Keratinocyte (primary cell): ENCODE results near the gene FBXO38. TPM values are rescaled to one million over a fixed set of nuclear protein-coding genes. Genes with fewer than 3 reads are reported as not detected.
"Not testable (repeated sequence)": the region's sequence is repeated elsewhere in the genome, so short reads cannot be mapped to it uniquely, and the experiment has no call there.

Source experiments
- DNase-seq: peaks from one replicate; pipeline ENCODE4 v3.0.0-alpha.2; 2011; ENCODE audit warnings: low read depth, missing footprints, low spot score
- FAIRE-seq: peaks from 2 replicates; lab custom pipeline; 2011; peaks lifted over from hg19 to GRCh38; lab: Jason Lieb, UNC
- H2AFZ ChIP-seq: 2 replicates; pipeline ENCODE4 v1.6.0; 2012; ENCODE audit warnings: low read length, control low read depth, inconsistent platforms; ENCODE audit not compliant: control insufficient read depth
- H3K27ac ChIP-seq: 2 replicates; pipeline ENCODE4 v1.5.1; 2011; ENCODE audit warnings: low read length; ENCODE audit not compliant: control insufficient read depth, insufficient read depth
- H3K27me3 ChIP-seq: 3 replicates; pipeline ENCODE4 v1.6.0; 2011; ENCODE audit warnings: low read length; ENCODE audit not compliant: control insufficient read depth, insufficient read depth; ENCODE audit errors: extremely low read depth
- H3K36me3 ChIP-seq, 2 experiments: 2 replicates in 1 of 2; 3 replicates in 1 of 2; pipeline ENCODE4 v1.5.1; 2011; ENCODE audit warnings: low read length in 2 of 2, mild to moderate bottlenecking in 1 of 2; ENCODE audit not compliant: control insufficient read depth in 2 of 2, insufficient read depth in 2 of 2; ENCODE audit errors: extremely low read depth in 1 of 2
- H3K4me1 ChIP-seq: 3 replicates; pipeline ENCODE4 v1.5.1; 2011; ENCODE audit warnings: low read length; ENCODE audit not compliant: control insufficient read depth, insufficient read depth; ENCODE audit errors: extremely low read depth
- H3K4me2 ChIP-seq: 3 replicates; pipeline ENCODE4 v1.6.0; 2011; ENCODE audit warnings: low read depth, low read length; ENCODE audit not compliant: control insufficient read depth, insufficient read depth; ENCODE audit errors: extremely low read depth
- H3K4me3 ChIP-seq, 3 experiments: fragments of 200-600 bp in 1 of 3; sonication (generic) in 1 of 3; 2 replicates in 2 of 3; 3 replicates in 1 of 3; pipeline ENCODE4 v1.5.1; 2011 to 2016; ENCODE audit warnings: low read length in 3 of 3, mild to moderate bottlenecking in 3 of 3, control low read depth in 2 of 3, inconsistent platforms in 1 of 3, low read depth in 1 of 3, mixed read lengths in 1 of 3, mixed run types in 1 of 3, moderate library complexity in 1 of 3; ENCODE audit not compliant: control insufficient read depth in 2 of 3, insufficient read depth in 2 of 3; ENCODE audit errors: extremely low read depth in 1 of 3
- H3K79me2 ChIP-seq: 2 replicates; pipeline ENCODE4 v1.6.0; 2012; ENCODE audit warnings: low read length; ENCODE audit not compliant: control insufficient read depth, insufficient read depth
- H3K9ac ChIP-seq: 3 replicates; pipeline ENCODE4 v1.6.0; 2011; ENCODE audit warnings: low read length; ENCODE audit not compliant: control insufficient read depth, insufficient read depth; ENCODE audit errors: extremely low read depth
- H3K9me1 ChIP-seq: 3 replicates; pipeline ENCODE4 v1.6.0; 2011; ENCODE audit warnings: low read length; ENCODE audit not compliant: control insufficient read depth, insufficient read depth; ENCODE audit errors: extremely low read depth
- H3K9me3 ChIP-seq: 2 replicates; pipeline ENCODE4 v1.5.1; 2012; ENCODE audit warnings: low read depth, low read length; ENCODE audit not compliant: control insufficient read depth
- H4K20me1 ChIP-seq: 3 replicates; pipeline ENCODE4 v1.6.0; 2011; ENCODE audit warnings: low read length; ENCODE audit not compliant: control insufficient read depth, insufficient read depth; ENCODE audit errors: extremely low read depth
- EZH2 ChIP-seq: IDR thresholded peaks from one replicate; pipeline ENCODE4 v1.6.1; 2012; ENCODE audit warnings: inconsistent platforms, mild to moderate bottlenecking, low read length, moderate library complexity
- dilution Hi-C: fragments of 300-500 bp; cut with MboI; formaldehyde crosslinking; loops from one replicate; pipeline ENCODE4 v1.7.0; 2020; ENCODE audit warnings: low sequenced_read_pairs; ENCODE audit not compliant: extremely low pct_ligation_motif_present
- polyA plus RNA-seq, 5 experiments: library from polyadenylated mRNA; depleted of rRNA in 3 of 5; stranded (reverse) in 3 of 5; stranded (forward) in 1 of 5; unstranded in 1 of 5; fragments of >200 nt; gene quantifications; 1 replicate in 1 of 5; 2 replicates in 3 of 5; 3 replicates in 1 of 5; pipeline versions ENCODE4 v1.2.1 to v1.2.3, GENCODE V29; 2011 to 2012; ENCODE audit warnings: missing spikeins in 2 of 5, low read depth in 1 of 5, low replicate concordance in 1 of 5
- TF ChIP-seq, protein P1 (sequence below), 3 experiments: IDR thresholded peaks in 1 of 3; conservative IDR thresholded peaks in 1 of 3; optimal IDR thresholded peaks in 1 of 3; 2 replicates in 2 of 3; 3 replicates in 1 of 3; pipeline versions ENCODE3 to v1.5.1; 2011; ENCODE audit warnings: low read length in 3 of 3, mild to moderate bottlenecking in 3 of 3, moderate library complexity in 2 of 3, control low read depth in 1 of 3, inconsistent platforms in 1 of 3; ENCODE audit not compliant: insufficient read depth in 2 of 3; ENCODE audit errors: extremely low read depth in 1 of 3

Gene FBXO38
- polyA plus RNA-seq, 1 donor (not counting 4 experiments of a cell fraction or from before 2014, with no cell fraction given) = 30.4 TPM

DNA sequence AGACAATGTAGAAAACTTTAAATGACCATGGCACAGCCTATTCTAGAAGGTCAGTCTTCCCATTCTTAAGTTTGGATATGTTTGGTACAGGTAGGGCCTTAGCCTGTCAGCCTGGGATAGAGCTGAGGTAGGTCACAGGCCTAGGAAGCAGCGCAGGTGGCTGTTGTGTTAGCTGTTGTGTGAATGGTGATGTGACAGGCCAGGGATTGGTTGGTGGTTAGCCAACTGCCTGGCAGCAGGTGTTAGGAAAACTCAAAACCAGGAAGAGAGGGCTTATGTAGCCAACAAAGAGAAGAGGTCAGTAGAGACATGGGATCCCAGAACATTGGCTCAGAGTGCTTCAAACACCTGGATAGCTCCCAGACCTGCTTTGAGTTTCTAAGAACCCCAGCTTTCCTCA is 84.2 kb downstream of the FBXO38 start:
- no peaks in the 10 kb centered on the region for H3K27me3 ChIP-seq
- H3K9me3 ChIP-seq = no peaks in the 10 kb centered on the region
- H3K36me3 ChIP-seq = no peaks in the 10 kb centered on the region
- no peak overlapping the region for H3K9ac ChIP-seq
- DNase-seq (no peak), FAIRE-seq (no peak)
- no peak overlapping the region for H2AFZ ChIP-seq
- dilution Hi-C loops = no loop called here
- H3K4me3 ChIP-seq = no peak overlapping the region
- no peak overlapping the region for H3K27ac ChIP-seq
- H4K20me1 ChIP-seq = no peaks in the 10 kb centered on the region
- no peaks in the 10 kb centered on the region for H3K9me1 ChIP-seq
- no peaks in the 10 kb centered on the region for H3K4me1 ChIP-seq
- H3K79me2 ChIP-seq = no peaks in the 10 kb centered on the region
- no peak for TF ChIP-seq EZH2
- TF ChIP-seq, protein P1, sequence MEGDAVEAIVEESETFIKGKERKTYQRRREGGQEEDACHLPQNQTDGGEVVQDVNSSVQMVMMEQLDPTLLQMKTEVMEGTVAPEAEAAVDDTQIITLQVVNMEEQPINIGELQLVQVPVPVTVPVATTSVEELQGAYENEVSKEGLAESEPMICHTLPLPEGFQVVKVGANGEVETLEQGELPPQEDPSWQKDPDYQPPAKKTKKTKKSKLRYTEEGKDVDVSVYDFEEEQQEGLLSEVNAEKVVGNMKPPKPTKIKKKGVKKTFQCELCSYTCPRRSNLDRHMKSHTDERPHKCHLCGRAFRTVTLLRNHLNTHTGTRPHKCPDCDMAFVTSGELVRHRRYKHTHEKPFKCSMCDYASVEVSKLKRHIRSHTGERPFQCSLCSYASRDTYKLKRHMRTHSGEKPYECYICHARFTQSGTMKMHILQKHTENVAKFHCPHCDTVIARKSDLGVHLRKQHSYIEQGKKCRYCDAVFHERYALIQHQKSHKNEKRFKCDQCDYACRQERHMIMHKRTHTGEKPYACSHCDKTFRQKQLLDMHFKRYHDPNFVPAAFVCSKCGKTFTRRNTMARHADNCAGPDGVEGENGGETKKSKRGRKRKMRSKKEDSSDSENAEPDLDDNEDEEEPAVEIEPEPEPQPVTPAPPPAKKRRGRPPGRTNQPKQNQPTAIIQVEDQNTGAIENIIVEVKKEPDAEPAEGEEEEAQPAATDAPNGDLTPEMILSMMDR (optimal IDR thresholded peaks at IDR 0.05 in 1 of 3, IDR thresholded peaks at IDR 0.05 in 1 of 3, conservative IDR thresholded peaks at IDR 0.05 in 1 of 3; ENCODE audit: extremely low read depth in 1 of 3, insufficient read depth in 2 of 3, low read length in 3 of 3) = no peak
- no peak overlapping the region for H3K4me2 ChIP-seq

DNA sequence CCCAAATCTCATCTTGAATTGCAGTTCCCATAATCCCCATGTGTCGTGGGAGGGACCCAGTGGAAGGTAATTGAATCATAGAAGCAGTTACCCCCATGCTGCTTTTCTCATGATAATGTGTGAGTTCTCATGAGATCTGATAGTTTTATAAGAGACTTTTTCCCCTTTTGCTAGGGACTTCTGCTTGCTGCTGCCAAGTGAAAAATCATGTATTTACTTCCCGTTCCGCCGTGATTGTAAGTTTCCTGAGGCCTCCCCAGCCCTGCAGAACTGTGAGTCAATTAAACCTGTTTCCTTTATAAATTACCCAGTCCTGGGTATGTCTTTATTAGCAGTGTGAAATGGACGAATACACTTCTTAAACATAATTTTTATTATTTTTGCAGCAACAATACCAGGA is 85.0 kb downstream of the FBXO38 start:
- H4K20me1 ChIP-seq, H3K27me3 ChIP-seq, H3K4me3 ChIP-seq, DNase-seq, H3K4me1 ChIP-seq, H3K9ac ChIP-seq, FAIRE-seq, H3K4me2 ChIP-seq, H3K9me1 ChIP-seq, H3K79me2 ChIP-seq, H3K36me3 ChIP-seq, H3K9me3 ChIP-seq, H3K27ac ChIP-seq, dilution Hi-C loops, H2AFZ ChIP-seq: not testable (repeated sequence)

DNA sequence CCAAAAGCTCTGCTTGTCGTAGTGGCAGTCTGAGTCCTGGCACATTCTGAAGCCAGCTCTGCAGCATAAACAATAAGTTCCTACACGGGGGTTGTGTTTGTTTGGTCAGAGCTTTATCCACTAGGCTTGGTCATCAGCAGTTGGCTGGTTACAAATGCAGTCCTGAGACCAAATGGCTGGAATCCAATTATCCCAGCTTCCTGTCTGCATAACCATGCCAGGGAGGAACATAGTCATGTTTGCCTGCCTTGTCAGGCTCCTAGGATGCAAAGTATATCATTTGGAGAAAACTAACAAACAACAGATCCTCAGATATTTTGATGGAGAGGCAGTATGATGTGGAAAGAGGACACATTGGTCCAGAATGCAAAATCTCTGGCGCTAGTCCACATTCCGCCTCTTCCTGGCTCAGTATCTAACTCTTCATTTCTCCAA is 85.8 kb downstream of the FBXO38 start:
- H3K4me3 ChIP-seq = no peak overlapping the region
- H3K36me3 ChIP-seq = no peaks in the 10 kb centered on the region
- no peaks in the 10 kb centered on the region for H3K27me3 ChIP-seq
- H3K9me3 ChIP-seq = no peaks in the 10 kb centered on the region
- H3K27ac ChIP-seq = no peak overlapping the region
- FAIRE-seq (no peak), DNase-seq (no peak)
- TF ChIP-seq EZH2 = no peak
- TF ChIP-seq, protein P1 (optimal IDR thresholded peaks at IDR 0.05 in 1 of 3, IDR thresholded peaks at IDR 0.05 in 1 of 3, conservative IDR thresholded peaks at IDR 0.05 in 1 of 3; ENCODE audit: extremely low read depth in 1 of 3, insufficient read depth in 2 of 3, low read length in 3 of 3) = no peak
- no peaks in the 10 kb centered on the region for H3K4me1 ChIP-seq
- no peaks in the 10 kb centered on the region for H3K9me1 ChIP-seq
- H3K9ac ChIP-seq = no peak overlapping the region
- no peaks in the 10 kb centered on the region for H3K79me2 ChIP-seq
- no peaks in the 10 kb centered on the region for H4K20me1 ChIP-seq
- no peak overlapping the region for H2AFZ ChIP-seq
- dilution Hi-C loops = no loop called here
- no peak overlapping the region for H3K4me2 ChIP-seq
